Trophoblast cell (in vitro differentiated cells and primary cell): Measurements from ENCODE around the gene ITPK1.

Experiments used
- DNase-seq, 2 donors: peaks; one replicate each; pipeline ENCODE4 v3.0.0-alpha.2; 2016
- H2AFZ ChIP-seq: 2 replicates; pipeline ENCODE4 v1.6.1; 2013; ENCODE audit warnings: low read length, moderate library complexity, mild to moderate bottlenecking; ENCODE audit not compliant: insufficient read depth, poor library complexity
- H2AK5ac ChIP-seq: 2 replicates; pipeline ENCODE4 v1.6.1; 2013; ENCODE audit warnings: mild to moderate bottlenecking, low read length
- H2BK120ac ChIP-seq: 2 replicates; pipeline ENCODE4 v1.6.1; 2013; ENCODE audit warnings: low read length, mild to moderate bottlenecking, moderate library complexity; ENCODE audit not compliant: insufficient read depth, poor library complexity
- H2BK12ac ChIP-seq: 2 replicates; pipeline ENCODE4 v1.6.1; 2013; ENCODE audit warnings: mild to moderate bottlenecking, low read length, moderate library complexity
- H2BK5ac ChIP-seq: 2 replicates; pipeline ENCODE4 v1.6.1; 2013; ENCODE audit warnings: low read length, low read depth, moderate library complexity, mild to moderate bottlenecking; ENCODE audit not compliant: poor library complexity
- H3K14ac ChIP-seq: 2 replicates; pipeline ENCODE4 v1.6.1; 2013; ENCODE audit warnings: mild to moderate bottlenecking, low read length
- H3K18ac ChIP-seq: 2 replicates; pipeline ENCODE4 v1.6.1; 2013; ENCODE audit warnings: mild to moderate bottlenecking, low read length
- H3K23ac ChIP-seq: 2 replicates; pipeline ENCODE4 v1.6.1; 2013; ENCODE audit warnings: low read length
- H3K27ac ChIP-seq: 2 replicates; pipeline ENCODE4 v1.5.1; 2013; ENCODE audit warnings: low read depth, mild to moderate bottlenecking, inconsistent platforms, low read length, moderate library complexity
- H3K27me3 ChIP-seq: 2 replicates; pipeline ENCODE4 v1.6.1; 2013; ENCODE audit warnings: inconsistent platforms, mild to moderate bottlenecking, low read length, moderate library complexity; ENCODE audit not compliant: insufficient read depth
- H3K36me3 ChIP-seq, 2 experiments: 1 replicate in 1 of 2; 2 replicates in 1 of 2; pipeline ENCODE4 v1.6.1; 2013; ENCODE audit warnings: low read length in 2 of 2, mild to moderate bottlenecking in 2 of 2, moderate library complexity in 1 of 2; ENCODE audit not compliant: insufficient read depth in 2 of 2, control insufficient read depth in 1 of 2
- H3K4ac ChIP-seq: 2 replicates; pipeline ENCODE4 v1.6.1; 2013; ENCODE audit warnings: low read depth, mild to moderate bottlenecking, low read length, moderate library complexity
- H3K4me1 ChIP-seq, 2 experiments: 1 replicate in 1 of 2; 2 replicates in 1 of 2; pipeline ENCODE4 v1.6.1; 2013; ENCODE audit warnings: low read length in 2 of 2, mild to moderate bottlenecking in 2 of 2, moderate library complexity in 1 of 2; ENCODE audit not compliant: insufficient read depth in 2 of 2, control insufficient read depth in 1 of 2
- H3K4me2 ChIP-seq: 2 replicates; pipeline ENCODE4 v1.6.1; 2013; ENCODE audit warnings: inconsistent platforms, mild to moderate bottlenecking, low read length, moderate library complexity
- H3K4me3 ChIP-seq: 2 replicates; pipeline ENCODE4 v1.5.1; 2013; ENCODE audit warnings: mild to moderate bottlenecking, low read depth, low read length, inconsistent platforms
- H3K79me1 ChIP-seq: one replicate; pipeline ENCODE4 v1.6.1; 2013; ENCODE audit warnings: low read length
- H3K79me2 ChIP-seq: 2 replicates; pipeline ENCODE4 v1.6.1; 2013; ENCODE audit warnings: low read length, mild to moderate bottlenecking; ENCODE audit not compliant: control insufficient read depth, insufficient read depth, poor library complexity
- H3K9ac ChIP-seq: 2 replicates; pipeline ENCODE4 v1.6.1; 2013; ENCODE audit warnings: mild to moderate bottlenecking, low read length
- H3K9me3 ChIP-seq: 2 replicates; pipeline ENCODE4 v1.6.1; 2013; ENCODE audit warnings: low read depth, mild to moderate bottlenecking, control low read depth, inconsistent platforms, low read length; ENCODE audit not compliant: insufficient read depth
- H4K12ac ChIP-seq: 2 replicates; pipeline ENCODE4 v1.6.1; 2013; ENCODE audit warnings: low read depth, mild to moderate bottlenecking, low read length, moderate library complexity
- H4K8ac ChIP-seq: 2 replicates; pipeline ENCODE4 v1.6.1; 2013; ENCODE audit warnings: low read depth, mild to moderate bottlenecking, low read length, moderate library complexity
- H4K91ac ChIP-seq: one replicate; pipeline ENCODE4 v1.6.1; 2013; ENCODE audit warnings: low read depth, mild to moderate bottlenecking, low read length, moderate library complexity
- WGBS: extraction: QIAGEN DNeasy Blood & Tissue Kit; methylation state at CpG from one replicate; pipeline ENCODE4 v1.1.7; 2013; ENCODE audit warnings: missing lambda C conversion rate; ENCODE audit not compliant: insufficient read length, insufficient coverage; ENCODE audit errors: extremely low coverage; 5-methylcytosine and 5-hydroxymethylcytosine counted together

The ITPK1 gene

DNA sequence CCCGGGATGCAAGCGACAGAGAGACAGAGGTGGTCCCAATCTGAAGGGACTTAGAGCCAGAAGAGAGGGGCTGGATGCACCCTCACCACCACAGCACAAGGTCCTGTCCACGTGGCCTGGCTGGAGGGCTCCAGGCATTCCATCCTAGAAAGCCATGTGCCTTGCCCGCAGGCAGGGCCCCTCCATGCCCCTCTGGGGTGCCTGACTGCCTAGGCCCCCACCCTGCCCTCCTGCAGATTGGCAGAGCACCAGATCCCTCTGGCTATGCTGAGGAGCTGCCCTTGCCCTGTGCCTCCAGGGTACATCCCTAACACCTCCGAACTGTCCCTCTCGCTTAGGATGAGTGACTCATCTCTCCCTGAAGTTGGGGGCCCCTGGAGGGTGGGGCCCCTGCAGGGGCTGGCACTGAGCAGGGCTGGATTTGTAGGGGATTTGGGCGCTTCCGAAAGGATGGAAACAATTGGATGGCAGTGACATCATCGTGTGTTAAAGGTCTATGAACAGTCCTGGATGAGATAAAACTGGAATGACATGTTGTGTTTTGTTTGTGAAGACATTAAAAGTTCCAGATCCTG, 141.8 kb downstream of the ITPK1 start:
- no peak overlapping the region for H2AFZ ChIP-seq
- no peak overlapping the region for H3K27ac ChIP-seq
- no peaks in the 10 kb centered on the region for H3K4me1 ChIP-seq
- H3K79me2 ChIP-seq = no peaks in the 10 kb centered on the region
- H3K27me3 ChIP-seq = no peaks in the 10 kb centered on the region
- H3K23ac ChIP-seq = no peak overlapping the region
- H2AK5ac ChIP-seq = no peak overlapping the region
- no peak for DNase-seq
- no peak overlapping the region for H4K91ac ChIP-seq
- H3K14ac ChIP-seq = no peak overlapping the region
- no peaks in the 10 kb centered on the region for H3K36me3 ChIP-seq
- H2BK12ac ChIP-seq = no peak overlapping the region
- no peak overlapping the region for H3K4me2 ChIP-seq
- H4K8ac ChIP-seq = no peak overlapping the region
- no peaks in the 10 kb centered on the region for H3K79me1 ChIP-seq
- no peak overlapping the region for H3K4ac ChIP-seq
- H3K18ac ChIP-seq = no peak overlapping the region
- no peak overlapping the region for H3K9ac ChIP-seq
- H3K9me3 ChIP-seq = peaks cover 9% of the 10 kb centered on the region
- H2BK120ac ChIP-seq = no peak overlapping the region
- no CpG with 5 or more reads among the region's 9 CpGs for WGBS
- H4K12ac ChIP-seq = no peak overlapping the region
- no peak overlapping the region for H2BK5ac ChIP-seq
- no peak overlapping the region for H3K4me3 ChIP-seq

DNA sequence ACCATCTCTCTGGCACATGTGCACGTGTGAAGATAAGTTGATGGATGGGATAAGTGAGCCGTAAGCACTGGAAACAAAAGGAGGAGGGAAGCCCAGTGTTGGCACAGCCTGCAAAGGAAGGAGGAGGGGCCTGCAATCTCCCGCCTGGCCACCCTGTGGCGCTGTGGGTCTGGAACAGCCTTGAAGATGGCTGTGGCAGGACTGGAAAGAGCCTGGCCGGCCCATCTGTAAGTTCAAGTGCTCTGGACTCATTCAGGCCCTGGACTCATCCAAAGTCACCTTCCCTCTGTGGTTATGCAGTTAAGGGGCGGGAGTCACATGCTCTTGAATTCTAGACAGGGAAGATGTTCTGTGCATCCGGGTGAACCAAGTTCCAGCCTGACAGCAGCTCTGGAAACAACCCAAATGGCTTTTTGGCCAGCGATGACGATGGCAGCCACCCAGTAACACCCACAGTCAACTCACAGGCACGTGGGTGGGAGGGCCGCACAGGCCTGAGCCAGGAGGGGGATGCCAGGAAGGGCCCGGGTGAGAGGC, 142.4 kb downstream of the ITPK1 start:
- H3K4ac ChIP-seq = no peak overlapping the region
- no peak overlapping the region for H4K8ac ChIP-seq
- no peak overlapping the region for H2BK120ac ChIP-seq
- no peak overlapping the region for H3K4me2 ChIP-seq
- peaks cover 4% of the 10 kb centered on the region for H3K9me3 ChIP-seq
- no peak overlapping the region for H4K91ac ChIP-seq
- H3K79me1 ChIP-seq = no peaks in the 10 kb centered on the region
- H3K36me3 ChIP-seq = no peaks in the 10 kb centered on the region
- no peaks in the 10 kb centered on the region for H3K27me3 ChIP-seq
- no peak overlapping the region for H3K9ac ChIP-seq
- no peaks in the 10 kb centered on the region for H3K79me2 ChIP-seq
- H2BK12ac ChIP-seq = no peak overlapping the region
- no peaks in the 10 kb centered on the region for H3K4me1 ChIP-seq
- H2BK5ac ChIP-seq = no peak overlapping the region
- H2AFZ ChIP-seq = no peak overlapping the region
- no peak overlapping the region for H3K23ac ChIP-seq
- peak; percentile 14 to 53 for DNase-seq
- no peak overlapping the region for H3K4me3 ChIP-seq
- no CpG with 5 or more reads among the region's 12 CpGs for WGBS
- no peak overlapping the region for H3K27ac ChIP-seq
- no peak overlapping the region for H3K18ac ChIP-seq
- no peak overlapping the region for H2AK5ac ChIP-seq
- no peak overlapping the region for H3K14ac ChIP-seq
- no peak overlapping the region for H4K12ac ChIP-seq

DNA sequence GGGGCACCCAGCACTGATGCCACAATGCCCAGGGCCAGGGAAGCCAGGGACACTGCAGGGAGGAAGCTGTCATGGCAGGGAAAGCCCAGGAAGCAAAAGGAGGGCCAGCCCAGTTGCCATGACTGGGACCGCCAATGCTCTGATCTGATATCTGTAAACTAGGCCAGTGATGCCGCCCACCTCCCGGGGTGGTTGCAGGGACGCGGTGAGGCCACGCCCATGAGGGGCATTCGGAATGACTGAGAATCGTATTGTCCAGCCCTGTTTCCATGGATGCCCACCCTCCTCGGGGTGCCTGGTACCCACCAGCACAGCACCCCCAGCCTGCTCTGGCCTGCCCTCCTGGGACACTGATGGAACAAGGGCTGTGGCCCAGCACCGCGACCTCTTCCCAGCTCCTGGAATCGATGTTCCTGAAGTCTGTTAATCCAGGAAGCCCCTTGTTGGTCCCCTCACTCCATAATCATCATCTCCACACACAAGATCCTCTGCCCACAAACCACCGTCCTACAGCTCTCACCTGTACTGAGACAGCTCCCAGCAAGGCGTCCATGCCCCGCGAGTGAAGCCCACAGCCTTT, 144.0 kb downstream of the ITPK1 start:
- H3K23ac ChIP-seq = no peak overlapping the region
- H3K18ac ChIP-seq = no peak overlapping the region
- no peak overlapping the region for H3K14ac ChIP-seq
- peaks cover 4% of the 10 kb centered on the region for H3K9me3 ChIP-seq
- no peak overlapping the region for H2AK5ac ChIP-seq
- H3K27me3 ChIP-seq = no peaks in the 10 kb centered on the region
- no CpG with 5 or more reads among the region's 16 CpGs for WGBS
- H3K4me1 ChIP-seq = no peaks in the 10 kb centered on the region
- no peak overlapping the region for H2BK12ac ChIP-seq
- no peak overlapping the region for H2BK120ac ChIP-seq
- DNase-seq = no peak
- no peak overlapping the region for H3K27ac ChIP-seq
- H3K4me3 ChIP-seq = no peak overlapping the region
- H3K4me2 ChIP-seq = no peak overlapping the region
- H2BK5ac ChIP-seq = no peak overlapping the region
- no peak overlapping the region for H3K9ac ChIP-seq
- H3K4ac ChIP-seq = no peak overlapping the region
- no peak overlapping the region for H4K91ac ChIP-seq
- no peak overlapping the region for H2AFZ ChIP-seq
- H3K79me2 ChIP-seq = no peaks in the 10 kb centered on the region
- no peaks in the 10 kb centered on the region for H3K36me3 ChIP-seq
- H4K8ac ChIP-seq = no peak overlapping the region
- no peaks in the 10 kb centered on the region for H3K79me1 ChIP-seq
- no peak overlapping the region for H4K12ac ChIP-seq

DNA sequence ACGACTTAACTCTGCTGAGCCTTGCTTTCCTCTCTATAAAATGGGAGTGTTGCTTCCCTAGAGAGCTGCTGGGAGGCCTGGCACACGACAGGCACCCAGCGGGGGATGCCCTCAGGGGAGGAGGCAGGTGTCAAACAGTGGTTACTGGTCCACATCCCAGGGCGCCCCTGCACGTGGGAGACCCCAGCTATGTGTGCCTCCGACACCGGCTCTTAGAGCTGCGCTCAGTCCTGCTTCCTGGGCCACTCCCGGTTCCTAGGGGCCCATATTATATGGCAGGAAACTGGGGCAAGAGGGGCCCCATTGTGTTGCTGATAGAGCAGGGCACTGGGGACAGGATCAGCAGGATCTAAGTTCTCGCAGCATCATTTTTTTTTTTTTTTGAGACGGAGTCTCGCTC, 145.5 kb downstream of the ITPK1 start:
- no peak overlapping the region for H2BK5ac ChIP-seq
- no peak overlapping the region for H3K27ac ChIP-seq
- H3K14ac ChIP-seq = no peak overlapping the region
- no peak overlapping the region for H3K4me2 ChIP-seq
- no peaks in the 10 kb centered on the region for H3K4me1 ChIP-seq
- H3K4me3 ChIP-seq = no peak overlapping the region
- no peaks in the 10 kb centered on the region for H3K79me1 ChIP-seq
- H3K4ac ChIP-seq = no peak overlapping the region
- H2AFZ ChIP-seq = no peak overlapping the region
- H4K8ac ChIP-seq = no peak overlapping the region
- no peaks in the 10 kb centered on the region for H3K79me2 ChIP-seq
- H3K18ac ChIP-seq = no peak overlapping the region
- no peaks in the 10 kb centered on the region for H3K36me3 ChIP-seq
- DNase-seq = no peak
- no peak overlapping the region for H2AK5ac ChIP-seq
- no peak overlapping the region for H4K12ac ChIP-seq
- no peak overlapping the region for H2BK12ac ChIP-seq
- H3K9me3 ChIP-seq = peaks cover 4% of the 10 kb centered on the region
- no peak overlapping the region for H3K9ac ChIP-seq
- no peak overlapping the region for H4K91ac ChIP-seq
- no peak overlapping the region for H2BK120ac ChIP-seq
- H3K27me3 ChIP-seq = no peaks in the 10 kb centered on the region
- no CpG with 5 or more reads among the region's 12 CpGs for WGBS
- H3K23ac ChIP-seq = no peak overlapping the region
